ENCODE results near the gene TSFM. TPM values are rescaled to one million over a fixed set of nuclear protein-coding genes. Genes with fewer than 3 reads are reported as not detected.

Gene TSFM
- total RNA-seq, 4 donors from 2014 or later = 29.6 to 41.6 (median 34.5) TPM

GRCh38 chr12:57777911-57778310 lies 4.7 kb upstream of the TSFM start:
- 88 to 93% methylated on average over 7 of the region's 7 CpGs for WGBS, 2 donors
- no peak overlapping the region for H3K4me3 ChIP-seq (ENCODE audit: low read depth, poor library complexity, severe bottlenecking)
- intact Hi-C loops (cut with DNase I; ENCODE audit: low total_unique reads) = no loop called here
- DNase-seq (ENCODE audit: low spot score in 2 of 2) = no peak
- no peak for TF ChIP-seq POLR2A (IDR thresholded peaks at IDR 0.05)
- TF ChIP-seq CTCF (IDR thresholded peaks at IDR 0.05) = no peak

GRCh38 chr12:57779736-57780135 lies 2.9 kb upstream of the TSFM start:
- no peak for DNase-seq (ENCODE audit: low spot score in 2 of 2)
- intact Hi-C loops (cut with DNase I; ENCODE audit: low total_unique reads) = no loop called here
- 21% methylated on average over 1 of the region's 1 CpG for WGBS, 2 donors
- TF ChIP-seq CTCF (IDR thresholded peaks at IDR 0.05) (no peak), POLR2A (IDR thresholded peaks at IDR 0.05) (no peak)
- no peak overlapping the region for H3K4me3 ChIP-seq (ENCODE audit: low read depth, poor library complexity, severe bottlenecking)

GRCh38 chr12:57780284-57780897 lies 2.2 kb upstream of the TSFM start:
- H3K4me3 ChIP-seq (ENCODE audit: low read depth, poor library complexity, severe bottlenecking) = no peak overlapping the region
- intact Hi-C loops (cut with DNase I; ENCODE audit: low total_unique reads) = no loop called here
- DNase-seq (ENCODE audit: low spot score in 2 of 2) = no peak
- TF ChIP-seq CTCF (IDR thresholded peaks at IDR 0.05) (no peak), POLR2A (IDR thresholded peaks at IDR 0.05) (no peak)
- 92 to 95% methylated on average over 4 of the region's 4 CpGs for WGBS, 2 donors

GRCh38 chr12:57781244-57781643 lies 1.3 kb upstream of the TSFM start:
- TF ChIP-seq POLR2A (IDR thresholded peaks at IDR 0.05) = no peak
- no peak for TF ChIP-seq CTCF (IDR thresholded peaks at IDR 0.05)
- H3K4me3 ChIP-seq (ENCODE audit: low read depth, poor library complexity, severe bottlenecking) = no peak overlapping the region
- WGBS, 2 donors = 90 to 97% methylated on average over 3 of the region's 3 CpGs
- no peak for DNase-seq (ENCODE audit: low spot score in 2 of 2)
- intact Hi-C loops (cut with DNase I; ENCODE audit: low total_unique reads) = no loop called here

GRCh38 chr12:57781801-57782200 lies 786 bp upstream of the TSFM start:
- no peak for TF ChIP-seq CTCF (IDR thresholded peaks at IDR 0.05)
- TF ChIP-seq POLR2A (IDR thresholded peaks at IDR 0.05) = no peak
- WGBS, 2 donors = 65 to 69% methylated on average over 2 of the region's 2 CpGs
- no peak for DNase-seq (ENCODE audit: low spot score in 2 of 2)
- intact Hi-C loops (cut with DNase I; ENCODE audit: low total_unique reads) = no loop called here
- no peak overlapping the region for H3K4me3 ChIP-seq (ENCODE audit: low read depth, poor library complexity, severe bottlenecking)

GRCh38 chr12:57782243-57782607 lies 362 bp upstream of the TSFM start:
- intact Hi-C loops (cut with DNase I; ENCODE audit: low total_unique reads) = no loop called here
- no peak for TF ChIP-seq POLR2A (IDR thresholded peaks at IDR 0.05)
- H3K4me3 ChIP-seq (ENCODE audit: low read depth, poor library complexity, severe bottlenecking) = no peak overlapping the region
- no peak for DNase-seq (ENCODE audit: low spot score in 2 of 2)
- 21 to 22% methylated on average over 4 of the region's 4 CpGs for WGBS, 2 donors

All from lower leg skin (tissue), 4 donors.